Body of pancreas (tissue), 4 donors: Measurements from ENCODE around the gene ATP4B. TPM values are rescaled to one million over a fixed set of nuclear protein-coding genes. Genes with fewer than 3 reads are reported as not detected.

ENCODE experiments used
- ATAC-seq: fragments of 150-250 bp; one replicate; pipeline ENCODE4 v1.9.1; 2016
- DNase-seq, 4 donors: peaks; one replicate each; pipeline ENCODE4 v3.0.0-alpha.2; 2019
- H3K27ac ChIP-seq, 4 donors: fragments of 200-600 bp; sonication (generic); 1 replicate in 3 of 4; 2 replicates in 1 of 4; pipeline versions ENCODE4 v1.5.1 to v1.6.1; 2016 to 2019; ENCODE audit warnings: mild to moderate bottlenecking in 1 of 4, mixed read lengths in 1 of 4, moderate library complexity in 1 of 4
- H3K27me3 ChIP-seq, 2 donors: fragments of 200-600 bp; sonication (generic); one replicate each; pipeline ENCODE4 v1.6.0; 2016; ENCODE audit warnings: mild to moderate bottlenecking in 1 of 2
- H3K36me3 ChIP-seq, 2 donors: fragments of 200-600 bp; sonication (generic); replicated peaks in 1 of 2; 2 replicates each; pipeline ENCODE4 v1.5.1; 2016; ENCODE audit warnings: low read depth in 2 of 2; ENCODE audit not compliant: insufficient read depth in 1 of 2
- H3K4me1 ChIP-seq: fragments of 200-600 bp; sonication (generic); one replicate; pipeline ENCODE4 v1.6.0; 2016
- H3K4me3 ChIP-seq, 2 donors: fragments of 200-600 bp; sonication (generic); 1 replicate in 1 of 2; 2 replicates in 1 of 2; pipeline ENCODE4 v1.5.1; 2016 to 2019
- H3K9me3 ChIP-seq, 3 donors: fragments of 200-600 bp; sonication (generic); 1 replicate in 2 of 3; 2 replicates in 1 of 3; pipeline ENCODE4 v1.5.1; 2016
- POLR2A ChIP-seq, 3 donors: fragments of 450-650 bp; IDR thresholded peaks; one replicate each; pipeline ENCODE4 v1.6.1; 2016; ENCODE audit warnings: antibody characterized with exemption in 3 of 3, mild to moderate bottlenecking in 2 of 3
- WGBS, 2 donors: methylation state at CpG; one replicate each; pipeline ENCODE4 v1.1.5; 2017; 5-methylcytosine and 5-hydroxymethylcytosine counted together
- intact Hi-C: fragments of 100-400 bp; cut with DNase I; formaldehyde crosslinking; loops from one replicate; pipeline ENCODE4 v1.15.1; 2023
- total RNA-seq, 2 donors: library from RNA; depleted of rRNA; stranded (reverse); fragments of >200 nt; gene quantifications; one replicate each; pipeline ENCODE4 v1.1.0, GENCODE V29; 2016
- TF ChIP-seq, protein P1 (sequence below), 7 experiments: fragments of 450-650 bp in 4 of 7; fragments of 200-600 bp in 3 of 7; sonication (generic) in 3 of 7; IDR thresholded peaks; one replicate each; pipeline ENCODE4 v1.5.1; 2016 to 2019; ENCODE audit warnings: antibody characterized with exemption in 7 of 7

Gene ATP4B
- total RNA-seq, 2 donors from 2014 or later, result not detected

- DNase-seq (no peak), ATAC-seq (no peak)
- TF ChIP-seq, protein P1, sequence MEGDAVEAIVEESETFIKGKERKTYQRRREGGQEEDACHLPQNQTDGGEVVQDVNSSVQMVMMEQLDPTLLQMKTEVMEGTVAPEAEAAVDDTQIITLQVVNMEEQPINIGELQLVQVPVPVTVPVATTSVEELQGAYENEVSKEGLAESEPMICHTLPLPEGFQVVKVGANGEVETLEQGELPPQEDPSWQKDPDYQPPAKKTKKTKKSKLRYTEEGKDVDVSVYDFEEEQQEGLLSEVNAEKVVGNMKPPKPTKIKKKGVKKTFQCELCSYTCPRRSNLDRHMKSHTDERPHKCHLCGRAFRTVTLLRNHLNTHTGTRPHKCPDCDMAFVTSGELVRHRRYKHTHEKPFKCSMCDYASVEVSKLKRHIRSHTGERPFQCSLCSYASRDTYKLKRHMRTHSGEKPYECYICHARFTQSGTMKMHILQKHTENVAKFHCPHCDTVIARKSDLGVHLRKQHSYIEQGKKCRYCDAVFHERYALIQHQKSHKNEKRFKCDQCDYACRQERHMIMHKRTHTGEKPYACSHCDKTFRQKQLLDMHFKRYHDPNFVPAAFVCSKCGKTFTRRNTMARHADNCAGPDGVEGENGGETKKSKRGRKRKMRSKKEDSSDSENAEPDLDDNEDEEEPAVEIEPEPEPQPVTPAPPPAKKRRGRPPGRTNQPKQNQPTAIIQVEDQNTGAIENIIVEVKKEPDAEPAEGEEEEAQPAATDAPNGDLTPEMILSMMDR (IDR thresholded peaks at IDR 0.05), result no peak
- no peak for TF ChIP-seq POLR2A (IDR thresholded peaks at IDR 0.05)
- H3K4me1 ChIP-seq, result peaks cover 16% of the 10 kb centered on the region
- H3K27ac ChIP-seq, result no peak overlapping the region
- 96% methylated on average over 1 of the region's 1 CpG for WGBS, 2 donors
- no peaks in the 10 kb centered on the region for H3K9me3 ChIP-seq
- intact Hi-C loops, result no loop called here
- peaks cover 0 to 8% of the 10 kb centered on the region in 2 donors for H3K36me3 ChIP-seq
- H3K4me3 ChIP-seq, result no peak overlapping the region
- H3K27me3 ChIP-seq, result no peaks in the 10 kb centered on the region
These were observed 13.2 kb downstream of the ATP4B start for GRCh38 chr13:113644800-113645199.

GRCh38 chr13:113643593-113643992, 14.4 kb downstream of the ATP4B start:
- intact Hi-C loops, result no loop called here
- Histone ChIP-seq H3K27me3 (no peaks in the 10 kb centered on the region), H3K27ac (no peak overlapping the region), H3K4me1 (peaks cover 16% of the 10 kb centered on the region), H3K9me3 (no peaks in the 10 kb centered on the region), H3K4me3 (no peak overlapping the region), H3K36me3 (peaks cover 0 to 8% of the 10 kb centered on the region in 2 donors)
- DNase-seq (no peak), ATAC-seq (no peak)
- 95 to 98% methylated on average over 5 of the region's 5 CpGs for WGBS, 2 donors
- TF ChIP-seq, protein P1 (IDR thresholded peaks at IDR 0.05), result no peak
- no peak for TF ChIP-seq POLR2A (IDR thresholded peaks at IDR 0.05)

DNA sequence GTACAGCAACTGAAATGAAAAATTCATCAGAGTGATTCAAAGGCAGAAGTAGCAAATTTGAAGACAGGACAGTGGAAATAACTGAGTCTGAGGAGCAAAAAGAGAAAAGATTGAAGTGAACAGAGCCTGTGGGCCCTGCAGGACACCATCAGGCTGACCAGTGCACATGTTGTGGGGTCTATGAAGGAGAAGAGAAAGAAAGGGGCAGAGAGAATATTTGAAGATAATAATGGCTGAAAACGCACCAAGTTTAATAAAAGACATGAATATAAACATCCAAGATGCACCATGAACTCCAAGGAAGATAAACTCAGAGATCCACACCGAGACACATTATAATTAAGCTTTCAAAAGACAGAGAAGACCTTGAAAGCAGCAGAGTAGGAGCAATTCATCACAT, 15.4 kb downstream of the ATP4B start:
- Histone ChIP-seq H3K9me3 (no peaks in the 10 kb centered on the region), H3K27me3 (no peaks in the 10 kb centered on the region), H3K36me3 (peaks cover 0 to 11% of the 10 kb centered on the region in 2 donors), H3K4me1 (peaks cover 12% of the 10 kb centered on the region), H3K4me3 (no peak overlapping the region), H3K27ac (no peak overlapping the region)
- TF ChIP-seq POLR2A (IDR thresholded peaks at IDR 0.05), result no peak
- TF ChIP-seq, protein P1 (IDR thresholded peaks at IDR 0.05), result no peak
- WGBS, 2 donors, result 97 to 99% methylated on average over 2 of the region's 2 CpGs
- no peak for ATAC-seq
- intact Hi-C loops, result no loop called here
- no peak for DNase-seq

DNA sequence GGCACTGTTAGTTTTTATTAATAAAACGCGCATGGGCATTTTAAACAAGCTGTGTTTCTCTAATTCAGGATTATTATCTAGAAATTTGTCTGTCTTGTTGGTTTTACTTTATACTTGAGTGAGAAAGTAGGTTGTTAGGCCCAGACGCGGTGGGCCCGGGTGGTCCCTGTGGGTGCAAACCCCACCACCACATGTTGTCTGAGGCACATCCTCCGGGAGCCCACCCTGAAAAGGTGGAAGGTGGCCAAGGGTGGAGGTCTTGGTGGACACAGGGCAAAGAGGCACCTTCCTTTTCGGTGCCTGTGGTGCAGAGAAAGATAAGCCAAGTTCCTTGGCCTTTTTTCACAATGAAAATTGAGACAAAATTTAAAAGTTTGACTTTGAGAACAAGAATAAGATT, 16.6 kb downstream of the ATP4B start:
- Histone ChIP-seq H3K27me3 (no peaks in the 10 kb centered on the region), H3K27ac (no peak overlapping the region), H3K4me1 (peaks cover under 1% of the 10 kb centered on the region), H3K36me3 (peaks cover 0 to 16% of the 10 kb centered on the region in 2 donors), H3K9me3 (no peaks in the 10 kb centered on the region), H3K4me3 (no peak overlapping the region)
- intact Hi-C loops, result no loop called here
- WGBS, 2 donors, result 80 to 81% methylated on average over 7 of the region's 7 CpGs
- DNase-seq (peak in 2 of 4 donors; percentile 1 to 5), ATAC-seq (no peak)
- TF ChIP-seq, protein P1 (IDR thresholded peaks at IDR 0.05), result no peak
- TF ChIP-seq POLR2A (IDR thresholded peaks at IDR 0.05), result no peak

GRCh38 chr13:113639616-113640262, 18.3 kb downstream of the ATP4B start:
- no peaks in the 10 kb centered on the region for H3K9me3 ChIP-seq
- H3K27me3 ChIP-seq, result no peaks in the 10 kb centered on the region
- WGBS, 2 donors, result 95 to 98% methylated on average over 27 of the region's 27 CpGs
- H3K4me3 ChIP-seq, result no peak overlapping the region
- ATAC-seq (no peak), DNase-seq (peak in 2 of 4 donors; percentile 2 to 5)
- H3K27ac ChIP-seq, result no peak overlapping the region
- intact Hi-C loops, result no loop called here
- H3K36me3 ChIP-seq, result peaks cover 0 to 24% of the 10 kb centered on the region in 2 donors
- TF ChIP-seq, protein P1 (IDR thresholded peaks at IDR 0.05), result no peak
- TF ChIP-seq POLR2A (IDR thresholded peaks at IDR 0.05), result no peak
- H3K4me1 ChIP-seq, result no peaks in the 10 kb centered on the region
